Activated CD4-positive, alpha-beta T cell treated with anti-CD3 and anti-CD28 coated beads for 48 hours (primary cell): ENCODE data around the gene VEGFB.

Source experiments
- DNase-seq: peaks from one replicate; pipeline ENCODE4 v3.0.0-alpha.2; 2020

Gene VEGFB

GRCh38 chr11:64247729-64248531 lies 13.5 kb downstream of the VEGFB start:
- DNase-seq: no peak

- no peak for DNase-seq
These were observed 14.2 kb downstream of the VEGFB start for GRCh38 chr11:64248578-64248977.

DNA sequence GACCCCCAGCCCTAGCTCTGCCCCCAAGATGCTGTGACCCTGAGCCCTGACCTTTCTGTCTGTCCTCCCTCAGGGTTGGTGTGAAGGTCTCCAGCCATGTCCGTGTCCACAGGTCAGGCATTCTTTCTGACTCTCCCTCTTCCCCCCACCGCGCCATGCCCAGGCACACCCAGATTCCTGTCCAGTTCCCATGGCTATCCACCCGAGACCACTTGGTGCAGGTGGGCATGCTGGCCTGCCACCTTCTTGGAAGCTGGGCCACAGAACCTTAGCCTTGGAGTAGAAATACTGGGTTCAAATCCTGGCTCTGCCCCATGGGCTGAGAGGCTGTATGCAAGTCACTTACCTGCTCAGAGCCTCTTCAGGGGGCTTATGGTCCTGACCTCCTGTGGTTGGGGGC lies 14.7 kb downstream of the VEGFB start:
- DNase-seq: no peak

- no peak for DNase-seq
These were observed 15.4 kb downstream of the VEGFB start for GRCh38 chr11:64249563-64250414.

- no peak for DNase-seq
These were observed 16.1 kb downstream of the VEGFB start for GRCh38 chr11:64250415-64251015.

- peak; percentile 70 for DNase-seq
These were observed 16.8 kb downstream of the VEGFB start, which contains the start of gene PLCB3 for GRCh38 chr11:64251016-64251752. TSS of gene PLCB3 (plus strand) at chr11:64251530. CDS start at chr11:64251650, 120 bp downstream.

GRCh38 chr11:64251753-64252002 lies 17.3 kb downstream of the VEGFB start:
- peak; percentile 28 for DNase-seq

GRCh38 chr11:64252003-64252872 lies 17.9 kb downstream of the VEGFB start:
- DNase-seq: peak; percentile 48

DNA sequence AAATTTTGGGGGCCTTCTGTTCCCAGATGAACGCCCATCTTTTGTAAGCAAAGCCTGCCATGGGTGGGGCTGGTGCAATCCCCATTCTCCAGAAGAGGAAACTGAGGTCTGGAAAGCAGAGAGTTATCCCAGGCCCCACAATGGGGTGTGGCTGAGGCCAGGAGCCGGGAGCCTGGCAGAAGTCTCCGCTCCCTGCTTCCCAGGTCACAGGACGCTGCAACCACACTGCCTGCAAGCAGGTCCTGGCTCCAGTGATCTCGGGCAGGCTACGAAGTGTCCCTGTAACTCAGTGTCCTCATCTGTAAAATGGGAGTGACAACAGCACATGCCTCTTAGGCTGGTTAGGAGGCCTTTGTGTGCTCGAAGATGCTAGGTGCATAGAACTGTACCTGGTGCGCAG lies 18.7 kb downstream of the VEGFB start:
- no peak for DNase-seq

DNA sequence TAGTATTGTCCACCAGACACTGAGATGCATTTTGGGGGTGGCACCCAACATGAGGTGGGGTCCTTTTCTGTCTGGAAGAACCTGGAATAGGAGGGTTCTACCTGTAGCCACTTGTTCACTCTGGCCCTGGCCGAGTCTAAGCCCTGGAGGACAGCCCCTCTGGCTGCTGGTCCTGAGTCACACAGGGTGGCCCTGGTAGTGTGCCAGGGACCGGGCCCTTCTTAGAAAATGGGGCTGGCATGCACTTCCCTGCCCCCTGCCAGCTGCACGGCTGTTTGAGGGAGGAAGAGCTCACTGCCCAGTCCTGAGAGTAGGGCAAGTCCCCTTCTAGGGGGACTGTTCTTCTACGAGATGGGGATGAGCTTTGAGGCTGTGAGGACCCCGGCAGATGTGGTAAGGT lies 19.1 kb downstream of the VEGFB start:
- DNase-seq: no peak

DNA sequence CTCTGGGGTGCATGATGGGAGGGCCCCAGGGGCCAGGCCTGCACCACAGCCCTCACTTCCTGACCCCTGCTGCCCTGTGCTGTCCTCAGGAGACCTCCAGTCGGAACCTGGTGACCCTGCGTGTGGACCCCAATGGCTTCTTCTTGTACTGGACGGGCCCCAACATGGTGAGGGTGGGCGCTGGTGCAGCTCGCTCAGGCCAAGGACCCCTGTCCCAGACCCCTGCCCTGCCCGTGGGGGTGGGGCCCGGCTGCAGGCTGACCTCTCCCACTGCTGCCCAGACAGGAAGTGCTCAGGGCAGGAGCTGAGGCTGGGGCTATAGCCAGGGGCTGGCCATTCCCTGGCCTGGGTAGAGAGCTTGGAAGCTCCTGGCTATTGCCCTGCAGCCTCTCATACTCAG lies 19.9 kb downstream of the VEGFB start:
- DNase-seq: no peak

DNA sequence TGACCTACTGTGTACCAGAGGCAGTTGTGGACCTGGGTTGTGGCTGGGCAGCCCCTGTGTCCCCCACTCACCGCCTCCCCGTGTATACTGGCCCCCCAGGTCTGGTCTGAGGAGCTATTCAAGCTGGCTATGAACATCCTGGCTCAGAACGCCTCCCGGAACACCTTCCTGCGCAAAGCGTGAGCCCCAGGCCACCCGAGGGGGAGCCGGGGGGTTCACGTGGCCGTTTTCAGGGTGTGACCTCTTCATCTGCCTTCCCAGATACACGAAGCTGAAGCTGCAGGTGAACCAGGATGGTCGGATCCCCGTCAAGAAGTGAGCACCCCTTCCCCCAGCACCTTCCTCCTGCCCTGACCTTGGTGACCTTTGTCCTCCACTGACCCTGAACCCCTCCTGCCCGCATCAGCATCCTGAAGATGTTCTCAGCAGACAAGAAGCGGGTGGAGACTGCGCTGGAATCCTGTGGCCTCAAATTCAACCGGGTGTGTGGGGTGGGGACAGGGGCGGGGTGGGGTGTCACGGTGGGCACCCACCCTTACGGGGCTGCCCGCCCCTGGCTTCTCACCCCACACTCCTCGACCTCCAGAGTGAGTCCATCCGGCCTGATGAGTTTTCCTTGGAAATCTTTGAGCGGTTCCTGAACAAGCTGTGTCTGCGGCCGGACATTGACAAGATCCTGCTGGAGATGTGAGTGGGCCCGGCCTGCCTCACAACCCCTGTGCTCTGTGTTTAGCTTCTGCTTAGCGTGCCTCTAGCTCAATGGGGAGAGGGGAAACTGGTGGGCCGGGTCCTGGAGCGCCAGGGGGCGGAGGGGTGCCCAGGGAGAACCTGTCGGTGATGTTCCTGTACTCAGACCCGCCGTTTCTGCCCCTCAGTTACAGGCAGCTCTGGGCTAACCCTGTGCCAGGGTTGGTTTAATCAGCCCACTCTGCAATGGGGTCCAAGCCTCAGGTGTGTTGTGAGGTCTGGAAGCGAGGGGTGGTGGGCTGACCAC lies 21.0 kb downstream of the VEGFB start:
- no peak for DNase-seq

- DNase-seq: no peak
These were observed 21.9 kb downstream of the VEGFB start for GRCh38 chr11:64256300-64256699.

DNA sequence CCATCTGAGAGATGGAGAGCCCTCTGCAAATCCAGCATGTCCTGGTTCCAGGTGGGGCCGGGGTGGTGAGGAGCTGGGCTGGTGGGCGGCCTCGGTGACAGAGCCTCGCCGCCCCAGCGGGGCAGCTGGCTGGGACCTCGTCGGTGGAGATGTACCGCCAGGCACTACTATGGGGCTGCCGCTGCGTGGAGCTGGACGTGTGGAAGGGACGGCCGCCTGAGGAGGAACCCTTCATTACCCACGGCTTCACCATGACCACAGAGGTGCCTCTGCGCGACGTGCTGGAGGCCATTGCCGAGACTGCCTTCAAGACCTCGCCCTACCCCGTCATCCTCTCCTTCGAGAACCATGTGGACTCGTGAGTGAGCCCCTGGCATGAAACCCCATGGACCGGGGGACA lies 24.0 kb downstream of the VEGFB start:
- no peak for DNase-seq

DNA sequence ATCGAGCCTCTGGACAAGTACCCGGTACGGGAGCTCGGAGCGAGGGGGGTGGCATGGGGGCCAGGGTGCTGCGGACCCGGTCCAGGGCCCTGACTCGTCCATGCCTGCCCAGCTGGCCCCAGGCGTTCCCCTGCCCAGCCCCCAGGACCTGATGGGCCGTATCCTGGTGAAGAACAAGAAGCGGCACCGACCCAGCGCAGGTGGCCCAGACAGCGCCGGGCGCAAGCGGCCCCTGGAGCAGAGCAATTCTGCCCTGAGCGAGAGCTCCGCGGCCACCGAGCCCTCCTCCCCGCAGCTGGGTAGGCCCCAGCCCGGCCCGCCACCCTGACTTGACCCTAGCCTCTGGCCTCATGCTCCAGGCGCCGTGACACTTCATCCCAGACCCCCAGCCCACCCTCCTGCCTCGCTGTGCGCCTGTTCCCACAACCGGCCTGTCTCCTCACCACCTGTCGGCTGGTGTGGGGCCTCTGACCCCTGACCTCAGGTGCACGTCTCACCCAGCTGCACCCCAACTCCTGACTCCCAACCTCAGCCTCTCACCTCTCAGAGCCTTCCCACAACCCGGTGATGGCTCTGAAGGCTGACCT lies 24.7 kb downstream of the VEGFB start:
- DNase-seq: no peak

- no peak for DNase-seq
These were observed 25.2 kb downstream of the VEGFB start for GRCh38 chr11:64259533-64260067.

DNA sequence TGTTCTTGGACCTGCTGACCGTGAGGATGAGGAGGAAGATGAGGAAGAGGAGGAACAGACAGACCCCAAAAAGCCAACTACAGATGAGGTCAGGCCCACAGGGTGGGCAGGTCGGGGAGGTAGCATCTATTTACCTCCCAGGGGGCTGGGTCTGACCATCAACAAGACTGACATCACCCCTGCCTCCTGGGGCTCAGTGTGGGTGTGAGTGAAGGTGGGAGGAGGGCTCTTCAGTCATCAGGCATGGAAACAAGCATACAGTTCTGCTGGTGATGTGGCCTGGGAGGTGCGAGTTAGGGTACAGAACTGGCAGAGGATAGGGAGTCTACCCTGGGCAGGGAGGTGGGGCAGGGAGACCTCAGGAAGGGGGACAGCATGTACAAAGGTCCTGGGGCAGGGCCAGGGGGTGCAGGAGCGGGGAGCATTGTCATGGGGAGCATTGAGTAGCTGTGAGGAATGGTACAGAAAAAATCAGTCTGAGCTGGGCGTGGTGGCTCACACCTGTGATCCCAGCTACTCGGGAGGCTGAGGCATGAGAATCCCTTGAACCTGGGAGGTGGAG lies 25.8 kb downstream of the VEGFB start:
- no peak for DNase-seq

- DNase-seq: no peak
These were observed 27.2 kb downstream of the VEGFB start for GRCh38 chr11:64261556-64262080.

DNA sequence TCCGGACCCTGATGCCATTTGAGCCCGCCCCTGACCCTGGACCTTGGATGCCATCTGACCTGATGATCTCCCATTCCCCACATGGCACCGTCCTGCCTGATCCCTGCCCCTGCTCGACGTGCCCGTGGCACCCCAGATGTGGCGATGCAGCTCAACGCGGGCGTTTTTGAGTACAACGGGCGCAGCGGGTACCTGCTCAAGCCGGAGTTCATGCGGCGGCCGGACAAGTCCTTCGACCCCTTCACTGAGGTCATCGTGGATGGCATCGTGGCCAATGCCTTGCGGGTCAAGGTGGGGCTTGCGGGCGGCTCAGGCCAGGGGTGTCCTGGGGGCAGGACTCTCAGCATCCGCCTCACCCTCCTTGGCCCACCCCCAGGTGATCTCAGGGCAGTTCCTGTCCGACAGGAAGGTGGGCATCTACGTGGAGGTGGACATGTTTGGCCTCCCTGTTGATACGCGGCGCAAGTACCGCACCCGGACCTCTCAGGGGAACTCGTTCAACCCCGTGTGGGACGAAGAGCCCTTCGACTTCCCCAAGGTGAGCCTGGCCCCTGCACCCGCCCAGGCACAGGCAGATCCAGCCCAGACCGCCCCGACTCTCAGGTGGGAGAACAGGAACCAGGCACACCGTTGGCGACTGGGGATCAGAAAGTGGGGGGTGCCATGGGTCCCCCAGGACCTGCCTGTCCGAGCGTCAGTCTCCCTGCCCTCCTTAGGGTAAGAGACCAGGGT lies 28.1 kb downstream of the VEGFB start:
- DNase-seq: no peak
